Measurements from ENCODE around the gene PLEKHM3. TPM values are rescaled to one million over a fixed set of nuclear protein-coding genes. Genes with fewer than 3 reads are reported as not detected.
A peak's percentile ranks its signal among the peaks of the same experiment; 100 is the strongest.

PLEKHM3 gene
- total and polyA plus RNA-seq, 2 of the 13 experiments (the other 11 are each of a cell fraction or from before 2014, with no cell fraction given): 4.5 to 4.7 TPM

DNA sequence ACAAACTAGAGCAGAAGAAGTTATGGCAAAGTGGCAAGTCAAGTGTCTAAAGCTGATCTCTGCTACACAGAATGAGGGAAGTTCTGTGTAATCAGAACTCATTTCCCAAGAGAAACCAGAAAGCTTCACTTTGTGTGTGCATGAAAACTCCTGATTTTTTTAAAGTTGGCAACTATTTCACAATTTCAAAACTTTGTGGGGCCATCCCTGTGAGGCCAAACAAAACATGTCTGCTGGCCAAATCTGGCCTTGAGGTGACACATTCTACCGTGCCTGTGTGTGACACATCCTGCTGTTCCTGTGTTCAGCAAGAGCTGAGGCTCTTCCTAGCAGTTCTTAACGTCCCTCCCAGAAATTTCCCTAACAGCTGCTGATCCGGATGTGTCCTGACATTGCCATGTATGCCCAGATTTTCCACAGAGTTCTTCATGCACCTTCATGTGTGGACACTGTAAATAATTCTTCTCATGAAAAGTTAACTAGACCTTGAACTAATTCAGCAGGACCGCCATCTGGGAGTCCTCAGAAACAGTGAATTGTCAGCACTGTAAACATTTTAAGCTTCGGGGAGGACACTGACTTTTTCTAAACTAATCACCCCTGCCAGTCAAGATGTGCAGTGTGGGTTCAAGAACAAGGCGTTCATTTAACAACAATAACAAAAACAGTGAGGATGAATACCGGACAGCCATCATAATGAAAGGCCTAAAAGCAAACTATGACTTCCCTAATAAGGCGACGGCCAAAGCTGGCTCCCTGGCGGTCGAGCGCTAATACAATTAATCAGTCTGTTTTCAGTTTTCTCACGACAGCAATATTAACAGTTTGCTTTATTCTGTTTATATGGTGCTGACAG, 99.0 kb downstream of the PLEKHM3 start (continued):
- no peak for TF ChIP-seq ZSCAN30 (CRISPR knock-in tag; IDR thresholded peaks at IDR 0.05)
- TF ChIP-seq ZNF224 (CRISPR knock-in tag; IDR thresholded peaks at IDR 0.05): no peak
- peak; percentile 60; the same call in 1 of the 2 replicates for TF ChIP-seq MIER2 (CRISPR knock-in tag; IDR thresholded peaks at IDR 0.05)
- peak; percentile 93 for TF ChIP-seq ZGPAT (CRISPR knock-in tag; IDR thresholded peaks at IDR 0.05)
- TF ChIP-seq EP300 (IDR thresholded peaks at IDR 0.05; ENCODE audit: low read depth in 2 of 2, low read length in 2 of 2): peak; percentile 53 to 79; a peak in 3 of 4 replicates
- TF ChIP-seq EP300 (CRISPR knock-in tag; IDR thresholded peaks at IDR 0.05; ENCODE audit: borderline replicate concordance): peak; percentile 46; the same call in 1 of the 2 replicates
- TF ChIP-seq ZNF766 (CRISPR knock-in tag; IDR thresholded peaks at IDR 0.05; ENCODE audit: borderline replicate concordance): peak; percentile 37; the same call in 1 of the 2 replicates
- no peak for TF ChIP-seq KLF15 (CRISPR knock-in tag; IDR thresholded peaks at IDR 0.05; ENCODE audit: borderline replicate concordance)
- TF ChIP-seq ZNF274 (CRISPR knock-in tag; IDR thresholded peaks at IDR 0.05): no peak
- peak; percentile 58 for TF ChIP-seq CREM (IDR thresholded peaks at IDR 0.05)
- no peak for TF ChIP-seq CREM (CRISPR knock-in tag; IDR thresholded peaks at IDR 0.05)
- peak; percentile 69 for TF ChIP-seq HNF4A (CRISPR knock-in tag; IDR thresholded peaks at IDR 0.05)
- TF ChIP-seq, protein P1, sequence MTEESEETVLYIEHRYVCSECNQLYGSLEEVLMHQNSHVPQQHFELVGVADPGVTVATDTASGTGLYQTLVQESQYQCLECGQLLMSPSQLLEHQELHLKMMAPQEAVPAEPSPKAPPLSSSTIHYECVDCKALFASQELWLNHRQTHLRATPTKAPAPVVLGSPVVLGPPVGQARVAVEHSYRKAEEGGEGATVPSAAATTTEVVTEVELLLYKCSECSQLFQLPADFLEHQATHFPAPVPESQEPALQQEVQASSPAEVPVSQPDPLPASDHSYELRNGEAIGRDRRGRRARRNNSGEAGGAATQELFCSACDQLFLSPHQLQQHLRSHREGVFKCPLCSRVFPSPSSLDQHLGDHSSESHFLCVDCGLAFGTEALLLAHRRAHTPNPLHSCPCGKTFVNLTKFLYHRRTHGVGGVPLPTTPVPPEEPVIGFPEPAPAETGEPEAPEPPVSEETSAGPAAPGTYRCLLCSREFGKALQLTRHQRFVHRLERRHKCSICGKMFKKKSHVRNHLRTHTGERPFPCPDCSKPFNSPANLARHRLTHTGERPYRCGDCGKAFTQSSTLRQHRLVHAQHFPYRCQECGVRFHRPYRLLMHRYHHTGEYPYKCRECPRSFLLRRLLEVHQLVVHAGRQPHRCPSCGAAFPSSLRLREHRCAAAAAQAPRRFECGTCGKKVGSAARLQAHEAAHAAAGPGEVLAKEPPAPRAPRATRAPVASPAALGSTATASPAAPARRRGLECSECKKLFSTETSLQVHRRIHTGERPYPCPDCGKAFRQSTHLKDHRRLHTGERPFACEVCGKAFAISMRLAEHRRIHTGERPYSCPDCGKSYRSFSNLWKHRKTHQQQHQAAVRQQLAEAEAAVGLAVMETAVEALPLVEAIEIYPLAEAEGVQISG (CRISPR knock-in tag; IDR thresholded peaks at IDR 0.05): peak; percentile 69
- no peak for TF ChIP-seq ZNF83 (CRISPR knock-in tag; IDR thresholded peaks at IDR 0.05; ENCODE audit: borderline replicate concordance)
- TF ChIP-seq PBX2 (CRISPR knock-in tag; IDR thresholded peaks at IDR 0.05): no peak
- TF ChIP-seq ZNF646 (CRISPR knock-in tag; IDR thresholded peaks at IDR 0.05): peak; percentile 87

Data from HepG2 (cell line).